ENCODE data around the gene SHKBP1.
"Not testable (repeated sequence)": the region's sequence is repeated elsewhere in the genome, so short reads cannot be mapped to it uniquely, and the experiment has no call there.

Gene SHKBP1

DNA sequence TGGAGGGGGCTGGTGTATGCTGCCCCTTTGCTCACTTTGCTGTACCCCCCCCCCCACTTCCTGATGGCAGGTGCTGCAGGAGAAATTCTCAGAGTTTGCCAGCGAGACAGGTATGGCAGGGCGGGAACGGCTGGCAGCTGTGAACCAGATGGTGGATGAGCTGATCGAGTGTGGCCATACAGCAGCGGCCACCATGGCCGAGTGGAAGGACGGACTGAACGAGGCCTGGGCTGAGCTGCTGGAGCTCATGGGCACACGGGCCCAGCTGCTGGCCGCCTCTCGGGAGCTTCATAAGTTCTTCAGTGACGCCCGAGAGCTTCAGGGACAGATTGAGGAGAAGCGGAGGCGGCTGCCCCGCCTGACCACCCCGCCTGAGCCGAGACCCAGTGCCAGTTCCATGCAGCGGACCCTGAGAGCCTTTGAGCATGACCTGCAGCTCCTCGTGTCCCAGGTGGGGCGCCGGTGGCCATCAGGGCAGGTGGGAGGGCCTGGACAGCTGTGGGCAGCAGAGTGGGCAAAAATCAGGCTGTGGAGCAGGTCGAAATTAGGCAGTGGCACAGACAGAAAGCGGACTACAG is 19.6 kb upstream of the SHKBP1 start:
- no peak for DNase-seq (ENCODE audit: low spot score)

DNA sequence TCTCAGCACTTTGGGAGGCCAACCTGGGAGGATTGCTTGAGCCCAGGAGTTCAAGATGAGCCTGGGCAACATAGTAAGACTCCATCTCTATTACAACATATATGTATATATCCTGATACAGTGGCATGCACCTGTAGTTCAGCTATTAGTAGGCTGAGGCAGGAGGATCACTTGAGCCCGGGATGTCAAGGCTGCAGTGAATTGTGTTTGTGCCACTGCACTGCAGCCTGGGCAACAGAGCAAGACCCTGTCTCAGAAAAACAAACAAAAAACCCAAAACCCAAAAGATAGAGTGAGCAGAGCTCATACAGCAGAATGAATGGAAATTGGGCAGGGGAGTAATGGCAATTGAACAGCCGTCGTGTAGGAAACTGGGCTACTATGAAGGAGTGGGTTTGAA is 17.3 kb upstream of the SHKBP1 start:
- no peak for DNase-seq (ENCODE audit: low spot score)

DNA sequence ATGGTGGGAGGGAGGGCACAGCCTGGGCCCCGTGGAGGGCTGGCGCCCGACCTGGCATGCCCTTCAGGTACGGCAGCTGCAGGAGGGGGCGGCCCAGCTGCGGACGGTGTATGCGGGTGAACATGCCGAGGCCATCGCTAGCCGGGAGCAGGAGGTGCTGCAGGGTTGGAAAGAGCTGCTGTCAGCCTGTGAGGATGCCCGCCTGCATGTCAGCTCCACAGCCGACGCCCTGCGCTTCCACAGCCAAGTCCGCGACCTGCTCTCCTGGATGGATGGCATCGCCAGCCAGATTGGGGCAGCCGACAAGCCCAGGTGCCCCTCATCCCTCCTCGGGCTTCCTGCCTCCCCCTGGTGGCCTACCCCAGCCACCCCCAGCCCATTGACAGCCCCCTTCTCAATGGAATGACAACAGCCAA is 16.6 kb upstream of the SHKBP1 start:
- DNase-seq (ENCODE audit: low spot score), result no peak

DNA sequence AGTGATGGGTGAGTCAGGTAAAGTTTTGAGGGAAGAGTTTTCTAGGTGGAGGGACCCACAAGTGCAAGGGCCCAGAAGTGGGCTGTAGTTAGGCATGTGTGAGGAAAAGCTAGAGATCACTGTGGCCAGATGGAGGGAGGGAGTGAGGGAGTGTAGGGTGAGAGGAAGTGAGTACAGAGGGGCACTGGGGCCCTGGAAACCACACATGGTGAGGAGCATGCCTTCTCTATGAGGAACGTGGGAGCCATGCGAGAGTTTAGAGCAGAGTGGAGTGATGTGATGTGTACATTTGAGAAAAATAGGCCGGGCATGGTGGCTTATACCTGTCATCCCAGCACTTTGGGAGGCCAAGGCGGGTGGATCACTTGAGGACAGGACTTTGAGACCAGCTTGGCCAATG is 14.7 kb upstream of the SHKBP1 start:
- no peak for DNase-seq (ENCODE audit: low spot score)

DNA sequence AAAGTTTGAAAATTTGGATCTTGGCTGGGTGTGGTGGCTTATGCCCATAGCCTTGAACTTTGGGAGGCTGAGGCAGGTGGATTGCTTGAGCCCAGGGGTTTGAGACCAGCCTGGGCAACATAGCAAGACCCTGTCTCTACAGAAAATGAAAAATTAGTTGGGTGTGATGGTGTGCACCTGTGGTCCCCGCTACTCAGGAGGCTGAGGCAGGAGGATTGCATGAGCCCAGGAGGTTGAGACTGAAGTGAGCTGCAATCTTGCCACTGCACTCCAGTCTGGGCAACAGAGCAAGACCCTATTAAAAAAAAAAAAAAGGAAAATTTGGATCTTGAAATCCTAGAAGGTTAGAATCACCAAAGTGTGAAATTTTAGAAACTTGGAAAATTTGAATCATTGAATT is 12.1 kb upstream of the SHKBP1 start:
- not testable (repeated sequence) for DNase-seq (ENCODE audit: low spot score)

DNA sequence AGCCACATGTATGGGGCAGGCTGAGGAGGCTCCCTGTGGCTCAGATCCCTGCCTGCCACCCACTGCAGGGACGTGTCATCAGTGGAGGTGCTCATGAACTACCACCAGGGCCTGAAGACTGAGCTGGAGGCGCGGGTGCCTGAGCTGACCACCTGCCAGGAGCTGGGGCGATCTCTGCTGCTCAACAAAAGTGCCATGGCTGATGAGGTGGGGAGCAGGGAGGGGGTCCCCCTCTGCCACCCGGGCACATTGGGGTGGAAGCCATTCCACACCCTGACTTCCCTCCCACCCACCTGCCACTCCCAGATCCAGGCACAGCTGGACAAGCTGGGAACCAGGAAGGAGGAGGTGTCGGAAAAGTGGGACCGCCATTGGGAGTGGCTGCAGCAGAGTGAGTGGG is 11.3 kb upstream of the SHKBP1 start:
- no peak for DNase-seq (ENCODE audit: low spot score)

DNA sequence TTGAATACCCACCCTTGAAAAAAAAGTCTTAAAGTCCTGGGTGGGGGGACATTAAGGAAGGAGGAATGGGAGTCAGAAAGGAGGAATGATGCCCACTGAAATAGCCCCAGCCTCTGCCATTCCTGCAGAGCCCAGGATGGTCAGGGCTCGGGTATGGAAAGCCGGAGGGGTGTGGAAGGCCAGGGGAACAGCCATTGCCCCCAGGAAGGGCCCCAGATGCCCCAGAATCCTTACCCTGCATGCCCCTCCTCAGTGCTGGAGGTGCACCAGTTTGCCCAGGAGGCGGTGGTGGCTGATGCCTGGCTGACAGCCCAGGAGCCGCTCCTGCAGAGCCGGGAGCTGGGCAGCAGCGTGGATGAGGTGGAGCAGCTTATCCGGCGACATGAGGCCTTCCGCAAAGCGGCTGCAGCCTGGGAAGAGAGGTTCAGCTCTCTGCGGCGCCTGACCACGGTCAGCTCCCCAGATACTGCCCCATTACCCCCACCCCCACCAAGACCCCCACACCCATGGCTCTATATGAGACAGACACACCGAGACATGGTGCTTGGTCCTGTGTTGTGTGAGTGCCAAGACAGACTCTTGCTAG is 10.7 kb upstream of the SHKBP1 start:
- no peak for DNase-seq (ENCODE audit: low spot score)

DNA sequence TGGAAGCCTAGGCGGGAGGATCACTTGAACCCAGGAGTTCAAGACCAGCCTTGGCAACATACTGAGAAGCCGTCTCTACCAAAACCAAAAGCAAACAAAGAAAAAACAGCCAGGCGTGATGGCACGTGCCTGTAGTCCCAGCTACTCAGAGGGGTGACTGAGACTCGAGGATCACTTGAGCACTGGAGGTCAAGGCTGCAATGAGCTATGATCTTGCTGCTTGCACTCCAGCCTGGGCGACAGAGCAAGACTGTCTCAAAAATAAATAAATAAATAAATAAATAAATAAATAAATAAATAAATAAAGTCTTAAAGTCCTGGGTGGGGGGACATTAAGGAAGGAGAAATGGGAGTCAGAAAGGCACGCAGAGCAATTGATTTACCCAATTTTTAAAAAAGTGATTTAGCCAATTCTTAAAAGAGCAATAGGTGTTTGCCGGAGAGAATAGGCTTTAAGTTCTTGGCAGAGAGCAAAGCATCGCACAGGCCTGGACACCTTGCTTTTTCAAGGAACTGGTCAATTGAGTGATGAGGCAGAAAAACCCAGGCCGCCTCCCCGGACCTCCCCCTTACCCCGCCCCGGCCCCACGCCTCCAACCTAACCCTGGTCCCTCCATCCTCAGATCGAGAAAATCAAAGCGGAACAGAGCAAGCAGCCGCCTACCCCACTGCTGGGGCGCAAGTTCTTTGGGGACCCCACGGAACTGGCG is 9.5 kb upstream of the SHKBP1 start:
- DNase-seq (ENCODE audit: low spot score), result no peak

DNA sequence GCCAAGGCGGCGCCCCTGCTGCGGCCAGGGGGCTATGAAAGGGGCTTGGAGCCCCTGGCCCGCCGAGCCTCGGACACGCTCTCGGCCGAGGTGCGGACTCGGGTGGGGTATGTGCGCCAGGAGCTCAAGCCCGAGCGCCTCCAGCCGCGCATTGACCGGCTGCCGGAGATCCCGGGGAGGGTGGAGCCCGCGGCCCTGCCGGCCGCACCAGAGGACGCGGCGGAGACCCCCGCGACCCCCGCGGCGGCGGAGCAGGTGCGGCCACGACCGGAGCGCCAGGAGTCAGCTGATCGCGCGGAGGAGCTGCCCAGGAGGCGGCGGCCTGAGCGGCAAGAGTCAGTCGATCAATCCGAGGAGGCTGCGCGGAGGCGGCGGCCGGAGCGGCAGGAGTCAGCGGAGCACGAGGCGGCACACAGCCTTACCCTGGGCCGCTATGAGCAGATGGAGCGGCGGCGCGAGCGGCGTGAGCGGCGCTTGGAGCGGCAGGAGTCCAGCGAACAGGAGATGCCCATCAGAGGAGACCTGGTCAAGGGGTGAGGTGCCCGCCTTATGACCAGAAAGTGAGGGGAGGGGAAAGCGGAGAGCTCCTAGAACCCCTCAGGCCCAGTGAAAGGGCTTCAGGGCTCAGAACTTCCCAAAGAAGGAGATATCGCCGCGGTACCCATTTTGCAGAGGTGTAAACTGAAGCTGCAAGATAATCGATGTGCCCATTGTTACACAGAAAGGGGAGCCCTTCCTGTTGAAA is 8.8 kb upstream of the SHKBP1 start:
- DNase-seq (ENCODE audit: low spot score), result no peak

DNA sequence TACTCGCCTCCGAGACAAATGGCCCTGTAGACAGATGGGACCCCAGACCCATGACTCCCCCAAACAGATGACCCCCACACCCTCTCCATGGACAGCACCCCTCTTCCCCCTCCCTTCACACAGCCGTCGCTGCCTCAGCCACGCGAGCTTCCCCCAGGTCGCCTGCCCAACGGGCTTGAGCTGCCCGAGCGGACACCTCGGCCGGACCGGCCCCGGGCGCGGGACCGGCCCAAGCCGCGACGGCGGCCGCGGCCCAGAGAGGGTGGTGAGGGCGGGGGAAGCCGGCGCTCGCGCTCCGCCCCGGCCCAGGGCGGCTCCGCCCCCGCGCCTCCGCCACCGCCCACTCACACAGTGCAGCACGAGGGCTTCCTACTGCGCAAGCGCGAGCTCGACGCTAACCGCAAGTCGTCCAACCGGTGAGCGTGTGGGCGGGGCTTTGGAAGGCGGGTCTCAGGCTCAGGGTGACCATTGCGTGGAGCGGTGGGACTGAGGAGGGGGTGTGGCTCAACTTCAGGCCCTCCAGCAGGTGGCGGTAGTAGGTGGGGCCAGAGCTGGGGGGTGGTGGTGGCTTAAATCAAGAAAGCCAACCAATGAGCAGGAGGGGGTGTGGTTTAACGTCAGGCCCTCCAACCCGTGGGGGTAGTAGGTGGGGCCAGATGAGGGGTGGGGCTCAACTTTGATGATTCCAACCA is 6.2 kb upstream of the SHKBP1 start:
- peak; percentile 98 for DNase-seq (ENCODE audit: low spot score)

DNA sequence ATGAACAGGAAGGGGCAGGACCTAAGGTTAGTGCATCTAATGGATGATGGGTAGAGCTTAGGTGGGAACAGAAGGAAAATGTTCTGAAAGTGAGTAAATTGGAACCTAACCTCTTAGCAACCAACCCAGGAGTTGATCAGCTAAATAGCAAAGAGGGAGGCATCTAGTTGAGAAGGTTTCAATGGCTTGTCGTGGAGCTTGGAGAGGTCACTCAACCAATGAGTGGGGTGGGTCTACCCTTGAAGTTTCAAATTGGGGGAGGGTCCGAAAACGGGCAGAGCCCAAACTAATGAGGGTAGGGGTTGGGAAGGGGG is 5.7 kb upstream of the SHKBP1 start:
- DNase-seq (ENCODE audit: low spot score), result no peak

DNA sequence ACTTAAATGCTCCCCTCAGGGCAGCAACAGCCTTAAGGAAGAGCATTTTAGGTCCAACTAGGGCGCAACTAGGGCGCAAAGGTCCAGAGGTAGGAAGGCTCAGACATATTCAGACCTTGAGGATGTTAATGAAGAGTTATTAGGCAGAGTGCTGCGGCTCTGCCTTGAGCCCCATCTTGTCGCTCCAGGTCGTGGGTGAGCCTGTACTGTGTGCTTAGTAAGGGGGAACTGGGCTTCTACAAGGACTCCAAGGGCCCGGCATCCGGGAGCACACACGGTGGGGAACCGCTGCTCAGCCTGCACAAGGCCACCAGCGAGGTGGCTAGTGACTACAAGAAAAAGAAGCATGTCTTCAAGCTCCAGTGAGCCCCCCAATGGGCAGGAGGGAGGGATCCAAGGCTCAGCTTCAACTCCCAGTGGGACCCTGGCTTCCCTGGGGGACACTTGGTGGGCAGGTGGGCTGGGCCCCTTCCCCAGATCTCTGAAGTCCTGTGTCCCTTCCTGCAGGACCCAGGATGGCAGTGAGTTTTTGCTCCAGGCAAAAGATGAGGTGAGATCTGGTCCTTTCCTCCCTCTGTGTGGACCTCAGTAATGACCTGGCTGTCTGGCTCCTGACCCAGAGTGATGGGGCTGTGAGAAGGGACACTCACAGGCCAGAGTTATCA is 4.7 kb upstream of the SHKBP1 start:
- no peak for DNase-seq (ENCODE audit: low spot score)

DNA sequence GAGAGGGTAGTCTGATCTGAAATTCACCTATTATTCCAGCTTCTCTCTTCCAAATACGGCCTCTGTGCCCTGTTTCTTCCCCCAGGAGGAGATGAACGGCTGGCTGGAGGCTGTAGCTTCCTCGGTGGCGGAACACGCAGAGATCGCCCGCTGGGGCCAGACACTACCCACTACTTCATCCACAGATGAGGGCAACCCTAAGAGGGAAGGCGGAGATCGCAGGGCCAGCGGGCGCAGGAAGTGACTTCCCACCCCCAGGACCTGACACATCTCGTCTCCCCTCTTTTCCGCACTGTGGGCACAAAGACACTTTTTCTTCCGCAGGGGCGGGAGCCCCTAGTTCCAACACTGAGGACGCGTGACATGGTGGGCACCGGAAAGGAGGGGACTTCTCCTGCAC is 1.3 kb upstream of the SHKBP1 start:
- no peak for DNase-seq (ENCODE audit: low spot score)

DNA sequence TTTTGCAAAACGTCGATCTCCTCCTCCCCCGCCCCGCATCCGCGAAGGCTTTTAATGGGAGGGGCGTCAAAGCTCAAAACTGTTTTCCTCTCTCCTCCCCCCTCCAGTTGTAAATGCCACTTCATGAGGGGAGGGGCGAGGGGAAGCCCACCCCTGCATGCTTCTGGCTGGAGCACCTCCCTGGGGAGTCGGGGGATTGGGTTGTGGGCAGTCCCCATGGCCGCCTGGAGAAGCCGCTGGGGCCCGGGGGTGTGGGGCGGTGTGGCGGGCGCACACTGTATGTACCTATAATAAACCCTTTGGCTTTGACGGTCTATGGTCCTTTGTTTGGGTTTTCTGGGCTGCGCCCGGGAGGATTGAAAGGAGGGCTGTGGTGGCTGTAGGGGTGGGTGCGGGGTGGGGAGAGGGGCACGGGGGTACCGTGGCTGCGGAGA is 505 bp upstream of the SHKBP1 start:
- DNase-seq (ENCODE audit: low spot score), result no peak

DNA sequence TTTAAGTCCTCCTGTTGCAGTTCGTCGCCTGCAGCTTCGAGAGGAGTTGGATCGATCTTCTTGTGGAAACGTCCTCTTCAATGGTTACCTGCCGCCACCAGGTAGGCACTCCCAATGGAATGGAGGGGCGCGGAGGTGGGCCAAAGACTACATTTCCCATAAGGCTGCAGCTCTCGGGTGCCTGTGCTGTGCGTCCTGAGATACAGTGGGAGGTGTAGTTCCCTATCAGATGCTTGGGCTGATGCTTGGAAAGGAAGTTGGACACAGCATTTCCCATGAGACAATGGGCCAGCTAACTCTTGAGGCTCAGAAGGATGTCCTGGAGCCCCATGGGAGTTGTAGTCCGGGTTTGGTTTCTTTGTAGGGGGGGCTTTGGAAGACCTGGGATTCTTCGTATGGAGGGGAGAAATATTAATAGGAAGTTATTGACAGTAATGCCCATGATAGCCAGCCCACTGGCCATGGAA is 1.8 kb downstream of the SHKBP1 start:
- no peak for DNase-seq (ENCODE audit: low spot score)

DNA sequence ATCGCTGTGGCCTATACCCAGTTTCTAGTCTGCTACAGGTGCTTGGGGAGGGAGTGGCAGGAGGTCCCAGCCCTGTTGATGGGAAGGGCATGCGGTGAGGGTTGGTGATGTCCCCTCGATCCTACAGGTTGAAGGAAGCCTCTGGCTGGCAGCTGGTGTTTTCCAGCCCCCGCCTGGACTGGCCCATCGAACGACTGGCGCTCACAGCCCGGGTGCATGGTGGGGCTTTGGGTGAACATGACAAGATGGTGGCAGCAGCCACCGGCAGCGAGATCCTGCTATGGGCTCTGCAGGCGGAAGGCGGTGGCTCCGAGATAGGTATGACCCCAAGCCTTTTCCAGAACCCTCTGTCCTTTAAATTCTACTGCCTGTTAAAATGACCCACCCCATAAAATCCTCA is 3.9 kb downstream of the SHKBP1 start:
- DNase-seq (ENCODE audit: low spot score), result no peak

DNA sequence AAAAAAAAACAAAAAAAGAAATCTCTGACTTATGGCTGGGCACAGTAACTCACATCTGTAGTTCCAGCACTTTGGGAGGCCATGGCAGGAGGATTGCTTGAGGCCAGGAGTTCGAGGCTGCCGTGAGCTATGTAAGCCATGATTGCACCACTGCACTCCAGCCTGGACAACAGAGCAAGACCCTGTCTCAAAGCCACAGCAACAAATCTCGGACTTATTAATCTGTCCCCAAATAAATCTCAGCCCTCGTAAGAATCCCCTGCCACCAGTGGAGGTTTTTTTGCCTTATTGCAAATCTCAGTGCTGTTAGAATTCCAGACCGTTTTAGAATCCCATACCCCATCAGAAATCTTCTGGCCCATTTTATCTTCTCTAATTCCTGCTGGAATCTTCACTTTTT is 4.9 kb downstream of the SHKBP1 start:
- DNase-seq (ENCODE audit: low spot score), result no peak

DNA sequence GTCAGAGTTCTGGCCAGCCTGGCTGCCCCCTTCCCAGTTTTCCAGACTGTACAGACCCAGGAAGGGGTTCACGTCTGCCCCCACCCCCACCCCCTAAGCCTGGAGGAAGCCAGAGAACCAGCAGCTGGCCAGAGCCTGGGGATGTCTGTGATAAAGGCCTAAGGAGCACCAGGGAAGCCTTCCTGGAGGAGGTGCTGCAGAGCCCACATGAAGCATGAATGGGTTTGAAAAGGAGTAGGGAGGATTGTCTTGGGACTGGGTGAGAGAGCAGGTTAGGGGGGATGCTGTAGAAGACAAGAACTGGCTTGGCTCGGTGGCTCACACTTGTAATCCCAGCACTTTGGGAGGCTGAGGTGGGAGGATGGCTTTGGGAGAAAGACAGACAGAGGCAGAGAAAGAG is 5.8 kb downstream of the SHKBP1 start:
- DNase-seq (ENCODE audit: low spot score), result no peak

DNA sequence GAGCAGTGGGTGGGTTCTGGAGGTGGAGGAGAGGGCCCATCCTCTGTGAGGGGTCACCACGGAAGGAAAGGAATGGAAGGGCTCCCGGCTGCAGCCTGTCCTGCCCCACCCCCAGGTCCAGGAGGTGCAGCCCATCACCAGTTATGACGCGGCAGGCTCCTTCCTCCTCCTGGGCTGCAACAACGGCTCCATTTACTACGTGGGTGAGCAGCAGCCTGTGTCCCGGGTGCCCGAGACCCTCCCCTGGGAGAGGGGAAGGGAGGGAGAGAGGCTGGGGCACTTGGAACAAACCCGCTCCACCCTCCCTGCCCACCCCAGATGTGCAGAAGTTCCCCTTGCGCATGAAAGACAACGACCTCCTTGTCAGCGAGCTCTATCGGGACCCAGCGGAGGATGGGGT is 6.6 kb downstream of the SHKBP1 start:
- DNase-seq (ENCODE audit: low spot score), result no peak

DNA sequence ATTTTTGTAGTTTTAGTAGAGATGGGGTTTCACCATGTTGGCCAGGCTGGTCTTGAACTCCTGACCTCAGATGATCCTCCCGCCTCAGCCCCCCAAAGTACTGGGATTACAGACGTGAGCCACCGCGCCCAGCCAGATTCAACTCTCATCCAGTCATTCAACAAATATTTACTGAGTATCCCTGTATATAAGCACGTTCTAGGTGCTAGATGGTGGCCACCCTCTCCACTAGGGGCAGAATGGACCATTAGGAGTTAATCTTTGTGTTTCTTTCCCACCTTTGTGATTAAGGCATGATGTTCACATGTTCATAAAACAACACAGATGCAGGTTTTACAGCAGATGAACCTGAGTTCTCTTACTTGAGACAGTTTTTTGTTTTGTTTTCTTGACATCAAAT is 7.3 kb downstream of the SHKBP1 start:
- no peak for DNase-seq (ENCODE audit: low spot score)

DNA sequence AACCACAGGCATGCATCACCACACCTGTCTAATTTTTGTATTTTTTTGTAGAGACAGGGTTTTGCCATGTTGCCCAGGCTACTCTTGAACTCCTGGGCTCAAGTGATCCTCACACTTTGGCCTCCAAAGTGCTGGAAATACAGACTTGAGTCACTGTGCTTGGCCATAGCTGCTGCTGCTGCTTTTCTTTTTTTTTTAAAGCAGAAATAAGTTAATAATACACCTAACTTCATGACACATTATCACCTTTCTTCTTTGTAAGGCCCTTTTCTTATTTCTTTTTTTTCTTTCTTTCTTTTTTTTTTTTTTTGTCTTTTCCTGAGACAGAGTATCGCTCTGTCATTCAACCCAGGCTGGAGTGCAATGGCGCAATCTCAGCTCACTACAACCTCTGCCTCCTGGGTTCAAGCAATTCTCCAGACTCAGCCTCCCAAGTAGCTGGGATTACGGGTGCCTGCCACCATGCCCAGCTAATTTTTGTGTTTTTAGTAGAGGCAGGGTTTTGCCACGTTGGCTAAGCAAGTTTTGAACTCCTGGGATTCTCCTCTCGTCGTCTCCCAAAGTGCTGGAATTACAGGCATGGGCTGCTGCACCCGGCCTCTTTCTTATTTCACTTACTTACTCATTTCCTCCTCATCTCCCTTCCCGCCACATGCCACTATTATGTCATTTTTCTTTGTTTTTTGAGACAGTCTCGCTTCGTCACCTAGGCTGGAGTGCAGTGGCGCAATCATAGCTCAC is 8.7 kb downstream of the SHKBP1 start:
- no peak for DNase-seq (ENCODE audit: low spot score)
